Activated T-cell treated with anti-CD3 and anti-CD28 coated beads, Interleukin-2, amount 50 U/mL, for 4 hours (primary cell): ENCODE results near the gene PLEKHG7. TPM values are rescaled to one million over a fixed set of nuclear protein-coding genes. Genes with fewer than 3 reads are reported as not detected.

Experiments
- ATAC-seq, 2 donors: fragments of 200-7000 bp; cut with Tn5 transposase; one replicate each; pipeline ENCODE4 v1.10.0; 2021
- DNase-seq: peaks from one replicate; pipeline ENCODE4 v3.0.0-alpha.2; 2020
- H3K27me3 Mint-ChIP-seq: one replicate; pipeline ENCODE4 v1.8.0; 2021; ENCODE audit warnings: low read depth, mixed read lengths
- H3K36me3 Mint-ChIP-seq: one replicate; pipeline ENCODE4 v1.8.0; 2022; ENCODE audit warnings: mixed read lengths; ENCODE audit not compliant: insufficient read depth
- H3K4me1 Mint-ChIP-seq: one replicate; pipeline ENCODE4 v1.8.0; 2021; ENCODE audit warnings: low read depth, mixed read lengths
- H3K4me3 Mint-ChIP-seq: one replicate; pipeline ENCODE4 v1.8.0; 2021; ENCODE audit warnings: mild to moderate bottlenecking, moderate library complexity, mixed read lengths
- H3K9me3 Mint-ChIP-seq: one replicate; pipeline ENCODE4 v1.8.0; 2021; ENCODE audit warnings: mixed read lengths
- total RNA-seq, 3 donors: library from RNA; stranded (reverse); gene quantifications; one replicate each; pipeline ENCODE4 v1.2.1, GENCODE V29; 2021

Gene PLEKHG7
- total RNA-seq, 3 donors from 2014 or later: not detected

DNA sequence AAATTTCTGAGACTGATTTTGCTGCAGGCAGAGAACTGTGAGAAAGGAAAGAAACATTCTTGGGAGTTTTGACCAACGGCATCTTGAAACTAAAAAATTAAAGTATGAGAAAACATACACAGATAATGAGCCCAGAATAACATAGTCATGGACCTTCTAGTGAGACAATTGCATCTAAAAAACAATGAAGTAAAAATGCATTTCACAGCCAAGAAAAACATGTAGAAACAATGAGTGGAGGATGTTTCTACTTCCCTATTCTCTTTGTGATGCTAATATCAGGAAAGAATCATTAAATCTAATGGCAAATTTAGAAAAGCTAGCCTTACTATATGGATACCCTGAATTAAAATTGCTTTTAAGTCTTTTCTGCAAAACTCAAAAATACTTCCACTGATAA, 12.2 kb upstream of the PLEKHG7 start:
- ATAC-seq: no peak
- no peaks in the 10 kb centered on the region for H3K36me3 Mint-ChIP-seq

DNA sequence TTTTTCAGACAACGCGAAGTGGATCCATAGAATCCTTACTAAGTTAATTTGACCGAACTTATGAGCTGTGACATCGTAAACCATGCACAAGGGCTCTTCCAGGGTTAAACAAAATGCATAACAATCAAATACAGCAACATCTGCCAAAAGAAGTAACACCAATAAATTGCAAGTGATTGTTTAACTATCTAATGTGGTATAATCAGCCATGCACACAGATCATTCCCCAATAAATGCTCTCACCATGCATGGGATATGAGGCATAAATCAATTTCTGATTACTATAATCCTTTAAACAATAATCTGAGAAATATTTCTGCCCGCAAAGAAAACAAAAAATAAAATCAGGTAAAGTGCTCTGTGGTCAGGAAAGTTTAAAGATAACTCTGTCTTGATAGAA, 7.7 kb upstream of the PLEKHG7 start:
- DNase-seq: no peak
- Mint-ChIP-seq H3K4me1 (no peaks in the 10 kb centered on the region), H3K27me3 (no peaks in the 10 kb centered on the region), H3K36me3 (no peaks in the 10 kb centered on the region), H3K9me3 (peaks cover 11% of the 10 kb centered on the region), H3K4me3 (no peak overlapping the region)
- ATAC-seq: no peak

More for the DNA sequence above, 12.2 kb upstream of the PLEKHG7 start:
- Mint-ChIP-seq H3K4me3 (no peak overlapping the region), H3K27me3 (peaks cover 2% of the 10 kb centered on the region), H3K9me3 (no peaks in the 10 kb centered on the region), H3K4me1 (no peaks in the 10 kb centered on the region)
- DNase-seq: no peak

DNA sequence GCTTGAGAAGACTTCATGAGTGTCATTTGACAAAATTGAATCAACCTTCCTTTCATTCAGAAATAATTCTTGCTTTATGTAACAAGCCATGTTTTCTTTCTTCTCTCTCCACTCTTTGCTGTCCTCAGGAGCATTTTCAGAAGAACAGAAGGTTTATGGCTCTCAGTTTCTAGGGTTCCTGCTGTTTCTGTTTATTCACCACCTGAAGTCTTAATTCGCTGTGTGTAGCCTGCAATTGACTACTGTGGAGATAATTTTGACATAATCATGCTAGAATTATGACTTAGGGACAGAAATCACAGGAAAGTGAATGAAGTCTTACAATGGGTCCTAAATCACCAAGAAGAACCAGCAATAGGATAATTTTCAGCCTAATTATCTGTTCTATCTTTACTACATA, 7.2 kb upstream of the PLEKHG7 start:
- ATAC-seq (no peak), DNase-seq (no peak)
- Mint-ChIP-seq H3K4me1 (no peaks in the 10 kb centered on the region), H3K4me3 (no peak overlapping the region), H3K27me3 (no peaks in the 10 kb centered on the region), H3K36me3 (no peaks in the 10 kb centered on the region), H3K9me3 (peaks cover 11% of the 10 kb centered on the region)

DNA sequence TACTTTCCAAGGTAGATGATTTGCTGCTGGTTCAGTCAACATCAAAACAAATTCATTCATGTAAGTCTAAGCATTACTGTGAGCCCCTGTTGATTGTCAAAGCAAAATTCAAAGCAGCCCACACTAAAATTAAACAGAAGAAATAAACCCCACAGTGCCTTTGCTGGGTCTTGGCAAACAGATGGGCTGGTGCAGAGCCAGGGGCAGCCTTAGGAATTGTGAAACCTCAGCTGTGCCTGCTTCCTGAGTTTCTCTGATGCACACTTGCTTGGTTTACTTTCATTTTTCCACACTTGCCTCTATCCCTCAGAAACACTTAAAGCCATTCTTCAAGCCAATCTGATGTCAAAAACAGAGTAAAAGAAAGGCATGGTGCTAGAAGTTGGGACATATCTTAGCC, 6.6 kb upstream of the PLEKHG7 start:
- H3K27me3 Mint-ChIP-seq: no peaks in the 10 kb centered on the region
- ATAC-seq: no peak
- no peak overlapping the region for H3K4me3 Mint-ChIP-seq
- peaks cover 11% of the 10 kb centered on the region for H3K9me3 Mint-ChIP-seq
- DNase-seq: no peak
- no peaks in the 10 kb centered on the region for H3K4me1 Mint-ChIP-seq
- no peaks in the 10 kb centered on the region for H3K36me3 Mint-ChIP-seq

DNA sequence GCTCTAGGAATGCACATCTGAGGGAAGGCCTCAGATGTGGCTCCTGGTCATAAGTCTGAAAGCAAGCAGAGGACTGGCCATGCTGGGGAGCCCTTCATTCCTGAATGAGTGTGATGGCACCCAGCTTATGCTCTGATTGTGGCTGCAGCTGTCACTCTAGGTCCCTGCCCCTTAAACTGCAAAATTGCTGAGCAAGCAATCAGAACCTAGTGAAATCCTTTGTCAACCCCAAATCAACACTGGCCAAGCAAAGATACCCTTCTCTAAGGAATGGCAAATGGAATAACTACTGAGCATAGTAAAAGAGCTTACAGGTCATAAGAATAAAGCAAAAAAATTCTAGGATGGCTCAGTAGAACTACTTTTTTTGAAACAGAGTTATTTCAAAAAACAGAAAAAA, 4.3 kb upstream of the PLEKHG7 start:
- Mint-ChIP-seq H3K4me3 (no peak overlapping the region), H3K4me1 (peaks cover 2% of the 10 kb centered on the region)

DNA sequence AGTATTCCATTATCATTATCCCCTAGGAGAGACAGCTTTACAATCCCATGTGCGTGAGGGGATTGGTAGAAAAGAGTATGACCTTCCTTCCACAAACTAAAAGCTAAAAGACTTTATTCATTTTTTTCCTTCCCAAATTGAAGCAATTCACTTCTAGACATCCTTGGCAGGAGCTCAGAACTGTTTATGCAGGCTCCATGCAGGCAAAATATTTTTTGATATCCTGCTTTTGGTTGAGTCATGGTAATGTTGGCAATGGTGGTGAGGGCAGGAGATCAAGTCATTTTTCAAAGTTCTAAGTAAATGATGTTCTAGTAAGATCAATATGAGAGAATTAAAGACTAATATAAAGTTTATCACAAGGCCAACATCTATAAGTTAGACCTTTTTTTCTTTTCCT, 1.3 kb upstream of the PLEKHG7 start:
- no peaks in the 10 kb centered on the region for H3K36me3 Mint-ChIP-seq
- peaks cover 11% of the 10 kb centered on the region for H3K9me3 Mint-ChIP-seq
- H3K27me3 Mint-ChIP-seq: no peaks in the 10 kb centered on the region
- peaks cover 2% of the 10 kb centered on the region for H3K4me1 Mint-ChIP-seq
- ATAC-seq (no peak), DNase-seq (no peak)
- no peak overlapping the region for H3K4me3 Mint-ChIP-seq

More for the DNA sequence above, 4.3 kb upstream of the PLEKHG7 start:
- DNase-seq: no peak
- H3K36me3 Mint-ChIP-seq: no peaks in the 10 kb centered on the region
- peaks cover 11% of the 10 kb centered on the region for H3K9me3 Mint-ChIP-seq
- no peak for ATAC-seq
- H3K27me3 Mint-ChIP-seq: no peaks in the 10 kb centered on the region

DNA sequence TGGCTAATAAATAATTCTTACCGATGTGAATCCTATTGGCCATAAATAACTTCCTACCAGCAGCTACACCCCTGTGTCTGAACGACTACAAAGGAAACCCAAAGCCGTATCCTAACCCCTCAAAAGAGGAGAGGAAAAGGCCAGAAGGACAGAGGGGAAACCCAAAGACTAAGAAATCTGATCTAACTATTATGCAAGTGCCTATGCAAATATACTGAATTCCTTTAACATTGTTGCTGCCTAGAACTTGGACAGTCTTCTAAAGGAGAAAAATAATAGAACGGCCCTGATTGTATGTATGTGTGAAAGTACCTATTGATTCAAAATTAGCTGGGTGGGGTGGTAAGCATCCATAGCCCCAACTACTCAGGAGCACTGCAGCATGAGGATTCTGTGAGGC, 997 bp downstream of the PLEKHG7 start:
- H3K4me3 Mint-ChIP-seq: no peak overlapping the region
- DNase-seq (no peak), ATAC-seq (no peak)
- H3K4me1 Mint-ChIP-seq: peaks cover 2% of the 10 kb centered on the region
- H3K36me3 Mint-ChIP-seq: no peaks in the 10 kb centered on the region
- H3K9me3 Mint-ChIP-seq: no peaks in the 10 kb centered on the region
- no peaks in the 10 kb centered on the region for H3K27me3 Mint-ChIP-seq

DNA sequence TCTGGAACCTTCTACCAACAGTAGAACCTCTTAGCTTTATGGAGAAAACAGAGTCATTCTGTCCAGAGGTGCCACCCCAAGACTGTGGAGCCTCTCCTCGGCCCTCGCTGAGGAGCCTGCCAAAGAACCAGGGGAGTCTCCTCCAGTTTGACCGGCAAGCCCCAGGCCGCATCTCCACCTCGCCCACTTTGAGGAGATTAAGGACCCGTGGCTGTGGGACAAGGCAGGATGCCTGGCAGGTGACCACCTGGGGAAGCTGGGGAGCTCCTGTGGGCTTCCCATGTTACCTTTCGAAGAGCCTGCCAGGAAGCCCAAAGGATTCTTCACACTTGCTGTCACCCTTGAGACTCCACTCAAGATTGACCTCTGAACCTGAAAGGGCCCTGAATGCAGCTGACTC, 3.8 kb downstream of the PLEKHG7 start:
- no peak for DNase-seq
- Mint-ChIP-seq H3K4me3 (no peak overlapping the region), H3K4me1 (peaks cover 2% of the 10 kb centered on the region), H3K36me3 (no peaks in the 10 kb centered on the region), H3K9me3 (no peaks in the 10 kb centered on the region), H3K27me3 (peaks cover 4% of the 10 kb centered on the region)
- ATAC-seq: no peak

DNA sequence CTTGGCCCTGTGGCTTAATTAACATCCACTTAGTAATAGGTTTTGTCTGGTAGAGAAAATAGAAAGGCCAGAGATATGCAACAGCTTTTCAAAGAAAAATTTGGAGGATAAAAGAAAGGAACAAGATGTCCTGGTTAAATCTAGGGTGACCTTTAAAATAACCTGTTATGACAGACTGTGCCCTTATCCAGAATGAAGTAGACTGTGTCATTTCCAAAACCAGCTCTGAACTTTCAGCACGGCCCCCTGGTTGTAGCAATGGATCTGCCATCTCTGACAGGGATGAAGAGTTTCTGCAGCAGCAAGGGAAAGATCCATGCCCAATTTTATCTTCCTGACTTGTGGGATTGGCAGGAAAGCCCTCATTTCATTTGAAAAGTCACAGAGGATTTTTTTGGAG, 5.1 kb downstream of the PLEKHG7 start:
- no peak for DNase-seq
- H3K36me3 Mint-ChIP-seq: no peaks in the 10 kb centered on the region
- no peak for ATAC-seq
- no peaks in the 10 kb centered on the region for H3K9me3 Mint-ChIP-seq
- no peak overlapping the region for H3K4me3 Mint-ChIP-seq
- H3K4me1 Mint-ChIP-seq: peaks cover 2% of the 10 kb centered on the region
- H3K27me3 Mint-ChIP-seq: peaks cover 4% of the 10 kb centered on the region

DNA sequence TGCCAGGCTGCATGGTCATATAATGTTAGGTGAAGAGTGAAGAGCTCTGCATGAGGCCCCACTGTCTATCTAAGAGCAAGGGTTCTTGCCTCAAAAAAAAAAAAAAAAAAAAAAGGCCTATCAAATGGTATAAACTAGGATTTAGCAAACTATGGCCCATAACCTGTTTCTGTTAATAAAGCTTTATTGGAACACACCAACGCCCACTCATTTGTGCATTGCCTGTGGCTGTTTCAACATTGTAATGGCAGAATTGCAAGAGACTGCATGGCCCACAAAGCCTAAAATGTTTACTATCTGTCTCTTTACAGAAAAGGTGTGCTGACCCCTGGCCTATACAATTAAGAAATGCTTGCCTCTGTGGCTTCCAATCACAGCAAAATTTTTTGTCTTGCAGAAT, 12.8 kb downstream of the PLEKHG7 start:
- no peak overlapping the region for H3K4me3 Mint-ChIP-seq
- peaks cover 3% of the 10 kb centered on the region for H3K9me3 Mint-ChIP-seq
- DNase-seq: no peak
- ATAC-seq: no peak
- H3K4me1 Mint-ChIP-seq: no peaks in the 10 kb centered on the region
- H3K27me3 Mint-ChIP-seq: peaks cover 4% of the 10 kb centered on the region
- H3K36me3 Mint-ChIP-seq: no peaks in the 10 kb centered on the region

DNA sequence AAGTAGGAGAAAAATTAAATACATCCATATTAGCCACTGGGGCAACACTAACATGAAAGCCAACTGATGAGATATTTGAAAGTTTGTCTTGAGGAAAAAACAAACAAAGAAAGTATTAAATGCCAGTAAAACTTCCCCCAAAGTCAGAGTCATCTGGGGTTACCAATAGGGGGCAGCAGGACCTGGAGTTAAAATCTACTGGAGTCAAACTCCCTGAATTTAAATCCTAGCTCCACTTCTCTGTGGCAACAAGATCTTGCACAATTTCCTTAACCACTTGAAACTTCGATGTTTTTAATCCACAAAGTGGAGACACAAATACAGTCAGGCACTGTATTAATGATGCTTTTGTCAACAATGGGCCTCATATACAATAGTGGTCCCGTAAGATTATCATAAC, 14.4 kb downstream of the PLEKHG7 start:
- peaks cover 3% of the 10 kb centered on the region for H3K9me3 Mint-ChIP-seq
- no peaks in the 10 kb centered on the region for H3K36me3 Mint-ChIP-seq
- H3K27me3 Mint-ChIP-seq: peaks cover 2% of the 10 kb centered on the region
- ATAC-seq: no peak
- H3K4me1 Mint-ChIP-seq: no peaks in the 10 kb centered on the region
- no peak for DNase-seq
- H3K4me3 Mint-ChIP-seq: no peak overlapping the region

DNA sequence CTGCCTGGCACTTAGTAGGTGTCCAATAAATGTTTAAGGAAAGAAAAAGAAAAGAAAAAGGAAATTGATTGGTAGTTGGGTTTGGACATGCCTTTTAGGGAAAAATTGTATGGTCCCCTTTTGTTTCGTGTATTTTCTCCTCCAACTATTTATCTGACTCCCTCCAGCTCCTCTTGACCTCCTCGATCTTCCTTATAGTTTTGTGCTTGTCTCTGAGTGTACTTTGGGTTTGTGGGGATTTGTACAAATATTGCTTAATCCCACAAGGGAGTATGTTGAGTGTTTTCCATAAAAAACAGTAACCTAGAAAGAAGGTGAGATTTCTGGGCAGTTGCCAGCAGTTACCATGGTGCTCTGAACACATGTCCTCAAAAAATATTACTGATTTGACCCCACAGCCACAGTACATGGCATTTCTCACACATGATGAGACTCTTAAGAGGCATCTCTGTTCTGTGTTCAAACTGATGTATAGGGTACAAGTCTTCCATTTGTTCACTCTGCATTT, 15.7 kb downstream of the PLEKHG7 start:
- H3K9me3 Mint-ChIP-seq: peaks cover under 1% of the 10 kb centered on the region
- H3K4me1 Mint-ChIP-seq: no peaks in the 10 kb centered on the region
- H3K36me3 Mint-ChIP-seq: no peaks in the 10 kb centered on the region

DNA sequence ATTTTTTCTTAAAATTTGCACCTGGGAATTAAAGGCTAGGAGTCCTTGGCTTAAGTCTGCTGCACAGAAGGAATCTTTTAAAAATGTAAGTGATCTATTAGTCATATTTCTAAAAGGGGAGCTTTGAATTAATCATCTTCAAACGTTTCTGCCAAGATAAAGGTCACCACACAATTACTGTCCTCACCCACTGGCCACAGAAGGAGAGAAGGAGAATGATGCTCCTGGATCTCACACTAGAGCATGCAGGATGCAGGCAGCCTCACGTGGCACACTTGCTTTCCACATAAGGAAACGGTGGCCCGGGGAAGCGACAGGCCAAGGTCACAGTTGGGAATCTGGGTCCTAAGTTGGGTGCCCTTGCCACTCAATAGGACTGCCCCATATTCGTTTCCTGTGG, 16.9 kb downstream of the PLEKHG7 start:
- Mint-ChIP-seq H3K4me3 (no peak overlapping the region), H3K4me1 (no peaks in the 10 kb centered on the region), H3K36me3 (no peaks in the 10 kb centered on the region), H3K27me3 (peaks cover 2% of the 10 kb centered on the region), H3K9me3 (peaks cover 7% of the 10 kb centered on the region)
- DNase-seq (no peak), ATAC-seq (no peak)

More for the DNA sequence above, 15.7 kb downstream of the PLEKHG7 start:
- no peak for ATAC-seq
- no peak overlapping the region for H3K4me3 Mint-ChIP-seq
- H3K27me3 Mint-ChIP-seq: peaks cover 2% of the 10 kb centered on the region
- DNase-seq: no peak

DNA sequence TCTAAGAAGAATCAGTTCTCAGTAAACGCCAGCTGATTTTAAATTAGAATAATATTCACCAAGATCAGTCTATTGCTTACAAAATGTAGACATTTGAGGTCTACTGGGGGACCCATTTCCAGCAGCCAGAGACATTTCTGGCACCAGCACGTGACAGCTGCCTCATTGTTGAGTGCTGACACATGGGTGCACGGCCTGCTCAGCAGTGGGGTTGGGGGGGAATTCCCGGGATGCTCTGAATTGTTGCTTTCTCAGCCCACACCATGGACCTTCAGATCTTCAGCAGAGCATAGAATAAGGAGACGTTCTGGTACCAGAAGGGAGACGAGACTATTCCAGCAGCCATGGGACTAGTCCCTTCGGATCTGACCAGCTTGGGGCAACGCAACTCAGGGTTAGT, 18.3 kb downstream of the PLEKHG7 start:
- peaks cover 2% of the 10 kb centered on the region for H3K27me3 Mint-ChIP-seq
- no peak for ATAC-seq
- H3K4me1 Mint-ChIP-seq: no peaks in the 10 kb centered on the region
- H3K36me3 Mint-ChIP-seq: no peaks in the 10 kb centered on the region
- no peak overlapping the region for H3K4me3 Mint-ChIP-seq
- DNase-seq: no peak
- peaks cover 14% of the 10 kb centered on the region for H3K9me3 Mint-ChIP-seq

DNA sequence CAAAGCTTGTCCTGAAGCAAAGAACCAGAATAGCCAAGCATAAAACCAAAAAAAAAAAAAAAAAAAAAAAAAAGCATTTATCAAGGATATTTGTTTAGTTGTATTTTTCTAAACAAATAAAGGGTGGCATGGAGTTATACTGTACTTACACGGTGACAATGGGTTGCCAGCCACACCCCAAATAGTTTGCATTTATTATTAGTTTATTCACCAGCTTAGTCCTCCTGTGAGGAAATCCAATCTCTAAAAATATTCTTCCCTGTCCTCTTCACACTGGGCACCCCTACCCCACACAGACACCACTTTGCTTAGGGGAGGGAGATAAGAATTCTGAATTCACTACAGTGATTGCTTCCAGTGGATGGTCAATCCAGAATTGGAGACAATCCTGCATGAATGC, 18.9 kb downstream of the PLEKHG7 start:
- Mint-ChIP-seq H3K4me3 (no peak overlapping the region), H3K27me3 (peaks cover 2% of the 10 kb centered on the region), H3K36me3 (no peaks in the 10 kb centered on the region), H3K9me3 (peaks cover 14% of the 10 kb centered on the region), H3K4me1 (no peaks in the 10 kb centered on the region)
- no peak for ATAC-seq
- DNase-seq: no peak

DNA sequence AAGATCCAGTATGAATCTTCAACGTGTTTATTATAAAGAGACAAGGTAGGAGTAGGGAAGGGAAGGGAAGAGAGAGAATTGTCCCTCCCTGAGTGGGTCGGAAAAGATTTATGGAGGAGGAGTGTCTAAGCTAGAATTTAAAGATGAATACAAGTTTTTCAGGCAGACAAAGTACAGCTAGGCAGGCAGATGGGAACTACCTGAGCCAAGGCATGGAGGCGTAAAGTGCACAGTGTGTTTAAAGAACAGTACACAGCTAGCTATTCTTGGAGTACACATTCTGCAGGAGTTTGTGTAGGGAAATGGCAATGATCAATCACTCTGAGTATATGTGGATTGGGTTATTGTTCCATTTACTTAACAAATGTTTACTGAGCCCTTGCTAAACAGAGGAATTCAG, 20.1 kb downstream of the PLEKHG7 start:
- Mint-ChIP-seq H3K27me3 (peaks cover 2% of the 10 kb centered on the region), H3K4me1 (no peaks in the 10 kb centered on the region), H3K36me3 (no peaks in the 10 kb centered on the region), H3K9me3 (peaks cover 14% of the 10 kb centered on the region), H3K4me3 (no peak overlapping the region)
- DNase-seq (no peak), ATAC-seq (no peak)
